Activated B cell treated with CpG ODN at 0.5 μM for 24 hours (primary cell): ENCODE measurements around the gene PDK2. TPM values are rescaled to one million over a fixed set of nuclear protein-coding genes. Genes with fewer than 3 reads are reported as not detected.
A peak's percentile ranks its signal among the peaks of the same experiment; 100 is the strongest.

Experiments used
- ATAC-seq: fragments of 200-7000 bp; cut with Tn5 transposase; one replicate; pipeline ENCODE4 v1.10.0; 2021; ENCODE audit warnings: low read depth, mild to moderate bottlenecking, moderate library complexity
- CTCF ChIA-PET: fragments of 350-600 bp; sonication (Branson Sonifier 250); formaldehyde crosslinking; loops from one replicate; lab custom pipeline; 2021; ENCODE audit warnings: antibody characterized with exemption; lab: Charles Lee
- POLR2A ChIA-PET: fragments of 350-600 bp; sonication (Branson Sonifier 250); formaldehyde crosslinking; loops from one replicate; lab custom pipeline; 2021; ENCODE audit warnings: antibody characterized with exemption; lab: Charles Lee
- DNase-seq: peaks from one replicate; pipeline ENCODE4 v3.0.0; 2022
- H3K27ac Mint-ChIP-seq: one replicate; pipeline ENCODE4 v1.8.0; 2020; ENCODE audit warnings: mixed read lengths
- H3K27me3 Mint-ChIP-seq: one replicate; pipeline ENCODE4 v1.8.0; 2021; ENCODE audit warnings: mixed read lengths
- H3K36me3 Mint-ChIP-seq: one replicate; pipeline ENCODE4 v1.8.0; 2021; ENCODE audit warnings: low read depth, mixed read lengths
- H3K4me1 Mint-ChIP-seq: one replicate; pipeline ENCODE4 v1.8.0; 2021; ENCODE audit warnings: mixed read lengths
- H3K4me3 Mint-ChIP-seq: one replicate; pipeline ENCODE4 v1.8.0; 2020; ENCODE audit warnings: mild to moderate bottlenecking, mixed read lengths
- H3K9me3 Mint-ChIP-seq: one replicate; pipeline ENCODE4 v1.8.0; 2020; ENCODE audit warnings: mixed read lengths
- CTCF ChIP-seq: fragments of 200-600 bp; IDR thresholded peaks from one replicate; pipeline ENCODE4 v1.8.0; 2022; ENCODE audit warnings: antibody characterized with exemption, mild to moderate bottlenecking
- intact Hi-C: fragments of 100-400 bp; cut with micrococcal nuclease; formaldehyde crosslinking; loops from one replicate; pipeline ENCODE4 v1.15.1; 2024
- total RNA-seq: library from RNA; stranded (reverse); gene quantifications from 2 replicates; pipeline ENCODE4 v1.2.3, GENCODE V29; 2022

Gene PDK2
- total RNA-seq, 1 donor from 2014 or later, result 15.9 TPM

DNA sequence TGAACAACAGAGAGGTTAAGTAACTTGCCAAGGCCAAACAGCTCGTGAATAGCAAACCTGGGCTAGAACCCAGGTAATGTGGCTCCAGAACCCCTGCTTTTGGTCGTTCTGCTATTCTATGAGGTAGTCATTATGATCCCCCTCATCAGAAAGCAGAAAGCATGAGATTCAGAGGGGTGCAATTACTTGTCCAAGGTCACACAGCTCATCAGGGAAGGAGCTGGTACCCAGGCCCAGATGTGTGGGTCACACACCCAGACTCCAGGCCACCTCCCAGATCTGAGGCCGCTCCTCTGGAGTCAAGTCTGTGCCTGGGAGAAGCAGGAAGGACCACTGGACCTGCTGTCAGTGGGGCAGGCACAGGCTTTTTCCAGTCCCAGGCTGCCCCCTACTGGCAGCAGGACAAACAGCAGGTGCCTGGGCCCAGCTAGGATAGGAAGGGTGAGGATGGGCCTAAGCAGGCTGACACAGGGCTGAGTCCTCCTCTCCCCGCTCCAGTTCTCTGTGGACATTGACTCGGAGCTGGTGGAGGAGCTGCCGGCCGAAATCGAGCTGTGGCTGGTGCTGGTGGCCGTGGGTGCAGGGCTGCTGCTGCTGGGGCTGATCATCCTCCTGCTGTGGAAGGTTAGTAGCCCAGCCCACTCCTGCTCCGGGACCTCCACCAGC lies 7.8 kb upstream of the PDK2 start:
- H3K4me1 Mint-ChIP-seq, result no peaks in the 10 kb centered on the region

GRCh38 chr17:50087912-50088405 lies 7.2 kb upstream of the PDK2 start:
- no peaks in the 10 kb centered on the region for H3K27me3 Mint-ChIP-seq

More for the DNA sequence above, 7.8 kb upstream of the PDK2 start:
- ChIA-PET POLR2A (no interaction called here), CTCF (interaction anchor here (0.6 to 2.3 kb wide), 19 partner anchors 10 to 279 kb away, joined by 3 to 72 read pairs (median 4); partner anchors contain the start of gene ITGA3)
- Mint-ChIP-seq H3K27me3 (no peaks in the 10 kb centered on the region), H3K27ac (no peak overlapping the region), H3K4me3 (no peak overlapping the region), H3K9me3 (no peaks in the 10 kb centered on the region), H3K36me3 (no peaks in the 10 kb centered on the region)
- intact Hi-C loops, result loop anchor here (1.0 to 5.0 kb wide), 4 partner anchors 31 to 226 kb away; partner anchors contain the start of gene ITGA3
- peak; percentile 87 for TF ChIP-seq CTCF
- DNase-seq (peak; percentile 66), ATAC-seq (peak; percentile 97)

DNA sequence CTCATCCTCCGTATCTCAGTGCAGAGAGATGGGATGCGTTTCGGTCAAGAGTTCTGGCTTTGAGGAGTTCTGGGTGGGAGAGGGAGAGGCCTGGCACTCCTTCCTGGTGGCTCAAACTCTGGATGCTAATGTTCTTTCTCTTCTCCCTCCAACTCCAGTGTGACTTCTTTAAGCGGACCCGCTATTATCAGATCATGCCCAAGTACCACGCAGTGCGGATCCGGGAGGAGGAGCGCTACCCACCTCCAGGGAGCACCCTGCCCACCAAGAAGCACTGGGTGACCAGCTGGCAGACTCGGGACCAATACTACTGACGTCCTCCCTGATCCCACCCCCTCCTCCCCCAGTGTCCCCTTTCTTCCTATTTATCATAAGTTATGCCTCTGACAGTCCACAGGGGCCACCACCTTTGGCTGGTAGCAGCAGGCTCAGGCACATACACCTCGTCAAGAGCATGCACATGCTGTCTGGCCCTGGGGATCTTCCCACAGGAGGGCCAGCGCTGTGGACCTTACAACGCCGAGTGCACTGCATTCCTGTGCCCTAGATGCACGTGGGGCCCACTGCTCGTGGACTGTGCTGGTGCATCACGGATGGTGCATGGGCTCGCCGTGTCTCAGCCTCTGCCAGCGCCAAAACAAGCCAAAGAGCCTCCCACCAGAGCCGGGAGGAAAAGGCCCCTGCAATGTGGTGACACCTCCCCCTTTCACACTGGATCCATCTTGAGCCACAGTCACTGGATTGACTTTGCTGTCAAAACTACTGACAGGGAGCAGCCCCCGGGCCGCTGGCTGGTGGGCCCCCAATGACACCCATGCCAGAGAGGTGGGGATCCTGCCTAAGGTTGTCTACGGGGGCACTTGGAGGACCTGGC lies 6.0 kb upstream of the PDK2 start:
- H3K4me3 Mint-ChIP-seq, result no peak overlapping the region
- intact Hi-C loops, result loop anchor here (5.0 kb wide), 1 partner anchor 207 kb away; no protein-coding TSS in a partner anchor
- no peak for TF ChIP-seq CTCF
- ATAC-seq (no peak), DNase-seq (no peak)
- H3K9me3 Mint-ChIP-seq, result no peaks in the 10 kb centered on the region
- H3K4me1 Mint-ChIP-seq, result peaks cover 2% of the 10 kb centered on the region
- no peaks in the 10 kb centered on the region for H3K27me3 Mint-ChIP-seq
- CTCF ChIA-PET, result no interaction called here
- POLR2A ChIA-PET, result no interaction called here
- H3K27ac Mint-ChIP-seq, result no peak overlapping the region
- peaks cover under 1% of the 10 kb centered on the region for H3K36me3 Mint-ChIP-seq

More at GRCh38 chr17:50087912-50088405, 7.2 kb upstream of the PDK2 start:
- H3K27ac Mint-ChIP-seq, result no peak overlapping the region
- TF ChIP-seq CTCF, result no peak
- ChIA-PET POLR2A (no interaction called here), CTCF (interaction anchor here (0.6 to 2.3 kb wide), 17 partner anchors 9 to 279 kb away, joined by 3 to 72 read pairs (median 4); partner anchors contain the start of gene ITGA3)
- intact Hi-C loops, result loop anchor here (1.0 to 5.0 kb wide), 4 partner anchors 31 to 227 kb away; partner anchors contain the start of gene ITGA3
- no peaks in the 10 kb centered on the region for H3K36me3 Mint-ChIP-seq
- ATAC-seq (no peak), DNase-seq (no peak)
- H3K4me3 Mint-ChIP-seq, result no peak overlapping the region
- H3K4me1 Mint-ChIP-seq, result no peaks in the 10 kb centered on the region
- H3K9me3 Mint-ChIP-seq, result no peaks in the 10 kb centered on the region

GRCh38 chr17:50090071-50090470 lies 5.1 kb upstream of the PDK2 start:
- POLR2A ChIA-PET, result no interaction called here
- ATAC-seq (no peak), DNase-seq (no peak)
- H3K27me3 Mint-ChIP-seq, result no peaks in the 10 kb centered on the region
- TF ChIP-seq CTCF, result no peak
- no peak overlapping the region for H3K27ac Mint-ChIP-seq
- intact Hi-C loops, result loop anchor here (10.0 kb wide), 1 partner anchor 415 kb away; the partner anchor contains the start of gene SPOP
- H3K4me3 Mint-ChIP-seq, result no peak overlapping the region
- H3K9me3 Mint-ChIP-seq, result no peaks in the 10 kb centered on the region
- CTCF ChIA-PET, result no interaction called here
- peaks cover 9% of the 10 kb centered on the region for H3K36me3 Mint-ChIP-seq
- H3K4me1 Mint-ChIP-seq, result peaks cover 10% of the 10 kb centered on the region
